Fibroblast of skin of right biceps (primary cell): ENCODE data around the gene RFPL1.

Experiments used
- DNase-seq: peaks from one replicate; pipeline ENCODE4 v3.0.0-alpha.2; 2013

The RFPL1 gene

DNA sequence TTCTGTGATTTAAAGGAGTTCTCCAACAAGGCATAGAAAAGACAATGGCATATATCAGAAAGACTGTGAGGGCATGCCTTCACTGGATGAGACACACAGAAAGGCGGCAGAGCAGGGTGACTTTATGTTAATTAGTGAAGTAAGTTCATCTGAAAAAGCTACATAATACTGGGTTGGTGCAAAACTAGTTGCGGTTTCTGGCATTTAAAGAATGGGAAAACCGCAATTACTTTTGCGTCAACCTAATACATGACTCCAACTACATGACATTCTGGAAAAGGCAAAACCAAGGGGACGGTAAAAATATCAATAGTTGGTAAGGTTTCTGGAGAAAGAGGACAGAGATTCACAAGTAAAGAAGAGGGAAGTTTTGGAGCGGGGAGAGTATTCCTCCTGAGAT, 5.1 kb downstream of the RFPL1 start:
- peak; percentile 9 for DNase-seq

DNA sequence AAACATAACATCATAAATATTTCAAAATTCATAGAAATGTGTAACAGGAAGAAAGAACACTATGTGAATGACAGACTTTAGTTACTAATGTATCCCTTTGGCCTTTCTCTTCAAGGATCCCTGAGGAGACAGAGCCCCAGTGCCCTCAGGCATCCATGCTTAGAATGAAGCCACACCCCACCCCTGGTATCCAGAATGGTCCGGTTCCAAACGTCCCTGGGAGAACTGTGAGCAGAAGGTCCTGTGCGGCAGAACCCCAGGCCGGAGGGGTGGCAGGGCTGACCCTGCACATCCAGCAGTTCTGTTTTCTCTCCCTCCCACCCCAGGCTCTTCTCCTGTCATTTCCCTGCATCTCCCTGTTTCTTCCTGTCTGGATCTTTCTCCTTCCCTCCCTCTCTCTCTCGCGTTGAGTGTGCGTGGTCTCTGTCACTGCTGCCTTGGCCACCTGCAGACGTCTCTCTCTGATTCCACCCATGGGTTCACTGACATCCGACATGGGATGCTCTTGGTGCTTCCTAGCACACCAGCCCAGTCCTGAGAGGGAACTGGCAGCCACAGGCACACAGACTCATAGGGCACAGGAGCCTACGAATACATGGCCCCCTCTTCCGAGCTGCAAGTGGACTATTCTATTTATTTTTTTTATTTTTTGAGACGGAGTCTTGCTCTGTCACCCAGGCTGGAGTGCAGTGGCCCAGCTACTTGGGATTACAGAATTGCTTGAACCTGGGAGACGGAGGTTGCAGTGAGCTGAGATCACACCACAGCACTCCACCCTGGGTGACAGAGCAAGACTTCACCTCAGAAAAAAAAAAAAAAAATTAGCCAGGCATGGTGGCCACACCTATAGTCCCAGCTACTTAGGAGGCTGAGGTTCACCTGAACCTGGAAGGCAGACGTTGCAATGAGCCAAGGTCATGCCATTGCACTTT, 5.7 kb downstream of the RFPL1 start:
- no peak for DNase-seq

DNA sequence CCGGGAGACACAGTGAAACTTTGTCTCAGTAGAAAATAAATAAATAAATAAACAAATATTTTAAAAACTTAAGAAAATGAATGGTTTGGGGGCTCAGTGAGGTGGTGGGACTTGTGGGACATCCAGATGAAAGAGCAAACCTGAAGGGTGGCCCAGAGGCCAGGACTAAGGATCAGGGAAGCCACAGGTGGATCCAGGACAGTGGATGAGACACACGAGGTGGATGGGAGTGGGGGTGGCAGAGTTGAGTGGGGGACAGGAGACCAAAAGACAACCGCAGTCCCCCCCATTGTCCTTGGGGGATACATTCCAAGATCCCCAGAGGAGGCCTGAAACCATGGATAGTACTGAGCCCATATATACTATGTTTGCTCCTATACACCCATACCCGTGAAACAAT, 7.1 kb downstream of the RFPL1 start:
- no peak for DNase-seq

DNA sequence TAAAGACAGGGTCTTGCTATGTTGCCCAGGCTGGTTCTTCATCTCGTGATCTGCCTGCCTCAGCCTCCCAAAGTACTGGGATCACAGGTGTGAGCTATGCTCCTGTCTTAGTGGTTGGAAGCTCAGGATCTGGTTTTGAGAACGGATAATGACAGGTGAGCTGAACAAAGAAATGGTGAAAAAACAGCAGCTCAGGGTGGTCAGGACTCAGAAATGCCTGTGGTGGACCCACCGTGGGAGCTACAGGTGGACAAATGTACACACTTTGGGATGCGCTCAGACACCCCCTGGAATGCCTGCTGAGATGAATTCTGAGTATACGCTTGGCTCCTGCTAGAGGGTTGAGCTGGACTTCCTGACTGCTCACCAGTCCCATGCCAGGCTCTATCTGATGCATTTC, 9.5 kb downstream of the RFPL1 start:
- no peak for DNase-seq

DNA sequence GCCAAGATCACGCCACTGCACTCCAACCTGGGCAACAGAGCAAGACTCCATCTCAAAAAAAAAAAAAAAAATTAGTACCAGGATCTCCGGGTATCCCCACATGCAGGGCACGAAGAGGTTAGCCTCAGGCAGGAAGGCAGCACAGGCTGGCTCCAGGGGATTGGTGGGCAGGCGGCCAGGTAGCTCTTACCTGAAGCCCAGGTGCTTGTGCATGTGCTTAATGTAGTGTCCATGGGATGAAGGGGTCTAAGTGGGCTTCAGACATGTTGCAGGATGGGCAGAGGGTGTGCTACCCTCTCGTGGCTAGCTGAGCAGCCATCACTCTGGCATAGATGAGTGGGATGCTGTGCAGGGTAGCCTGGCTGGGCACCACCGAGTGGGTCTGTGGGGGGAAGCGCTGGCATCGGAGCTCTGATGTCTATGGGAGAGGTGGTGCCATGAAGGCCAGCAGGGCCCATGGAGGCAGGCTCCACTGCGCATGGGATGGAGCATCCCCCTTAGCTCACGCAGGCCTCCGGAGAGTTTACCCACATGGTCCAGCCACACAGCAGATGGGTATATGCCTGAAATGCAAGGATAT, 11.0 kb downstream of the RFPL1 start:
- DNase-seq: no peak

DNA sequence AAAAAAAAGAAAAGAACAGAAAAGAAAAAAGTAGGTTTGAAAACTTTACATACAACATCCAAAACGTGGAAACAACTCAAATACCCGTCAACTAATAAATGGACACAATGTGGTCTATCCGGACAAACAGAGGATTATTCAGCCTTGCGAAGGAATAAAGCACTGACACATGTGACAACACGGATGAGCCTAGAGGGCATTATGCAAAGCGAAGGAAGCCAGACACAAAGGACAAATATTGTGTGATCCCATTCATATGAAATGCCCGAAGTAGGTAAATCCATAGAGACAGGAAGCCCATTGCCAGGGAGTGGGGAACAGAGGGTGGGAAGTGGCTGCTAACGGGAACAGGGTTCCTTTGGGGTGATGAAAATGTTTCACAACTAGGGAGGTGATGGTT, 11.8 kb downstream of the RFPL1 start:
- no peak for DNase-seq

DNA sequence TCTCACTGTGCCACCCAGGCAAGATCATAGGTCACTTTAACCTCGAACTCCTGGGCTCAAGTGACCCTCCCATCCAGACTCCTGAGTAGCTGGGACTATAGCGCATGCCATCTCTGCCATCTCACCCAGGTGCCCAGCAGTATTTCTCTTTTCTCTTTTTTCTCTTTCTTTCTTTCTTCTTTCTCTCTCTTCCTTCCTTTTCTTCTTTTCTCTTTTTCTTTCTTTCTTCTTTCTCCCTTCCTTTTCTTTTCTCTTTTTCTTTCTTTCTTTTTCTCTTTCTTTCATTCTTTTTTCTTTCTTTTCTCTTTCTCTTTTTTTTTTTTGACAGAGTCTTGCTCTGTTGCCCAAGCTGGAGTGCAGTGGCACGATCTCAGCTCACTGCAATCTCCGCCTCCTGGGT, 13.5 kb downstream of the RFPL1 start:
- no peak for DNase-seq

DNA sequence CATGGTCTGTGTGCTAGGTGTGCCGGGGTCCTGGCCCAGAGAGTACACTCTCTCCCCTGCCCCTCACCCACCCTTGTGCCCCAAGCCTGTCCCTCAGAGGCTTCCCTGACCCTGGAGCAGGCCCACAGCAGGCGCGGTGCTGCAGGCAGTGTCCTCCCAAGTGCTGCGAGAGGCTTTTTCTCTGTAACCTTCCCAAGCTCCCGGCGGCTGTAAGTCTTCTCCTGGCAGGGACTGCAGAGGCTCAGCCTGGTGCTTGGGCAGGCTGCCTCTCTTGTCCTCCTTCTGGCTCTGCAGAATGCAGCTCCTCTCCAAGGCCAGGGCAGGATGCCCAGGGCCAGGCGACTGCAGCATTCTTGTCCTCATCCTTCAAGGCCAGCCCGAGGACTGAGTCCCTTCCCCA, 15.9 kb downstream of the RFPL1 start:
- no peak for DNase-seq

DNA sequence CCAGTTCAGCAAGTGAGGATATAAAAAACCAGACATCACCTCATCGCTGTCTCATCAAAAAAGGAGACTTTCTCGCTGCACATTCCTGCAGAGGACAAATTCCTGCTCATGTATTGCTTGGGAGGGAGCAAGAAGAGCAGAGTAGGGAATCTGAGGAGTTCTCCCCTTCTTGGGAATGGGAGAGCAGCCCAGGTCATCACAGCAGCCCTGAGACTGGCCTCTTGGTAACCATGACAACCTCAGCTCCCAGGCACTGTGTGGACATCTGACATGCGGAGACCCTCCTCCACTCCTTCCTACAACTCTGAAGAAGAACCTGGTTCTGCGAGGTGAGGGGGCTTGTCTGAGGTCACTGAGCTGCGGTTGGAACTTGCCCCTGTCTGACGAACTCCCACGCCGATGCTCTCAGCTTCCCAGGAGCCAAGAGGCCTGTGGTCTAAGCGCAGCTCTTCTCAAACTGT, 17.9 kb downstream of the RFPL1 start:
- DNase-seq: peak; percentile 78

DNA sequence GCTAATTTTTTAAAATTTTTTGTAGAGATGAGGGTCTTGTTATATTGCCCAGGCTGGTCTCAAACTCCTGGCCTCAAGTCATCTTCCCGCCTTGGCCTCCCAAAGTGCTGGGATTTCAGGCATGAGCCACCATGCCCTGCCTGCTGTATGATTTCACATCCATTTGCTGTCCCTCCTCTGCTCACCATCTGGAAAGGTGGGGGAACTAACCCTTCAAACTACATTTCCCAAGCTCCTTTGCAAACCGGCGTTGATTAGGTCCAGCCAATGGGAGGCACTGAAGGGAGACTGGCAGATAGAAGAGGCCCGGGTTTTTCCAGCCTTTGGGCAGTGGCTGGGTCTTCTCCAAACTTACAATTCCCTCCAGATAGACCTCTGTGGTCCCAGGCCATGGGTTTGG, 19.3 kb downstream of the RFPL1 start:
- peak; percentile 46 for DNase-seq

DNA sequence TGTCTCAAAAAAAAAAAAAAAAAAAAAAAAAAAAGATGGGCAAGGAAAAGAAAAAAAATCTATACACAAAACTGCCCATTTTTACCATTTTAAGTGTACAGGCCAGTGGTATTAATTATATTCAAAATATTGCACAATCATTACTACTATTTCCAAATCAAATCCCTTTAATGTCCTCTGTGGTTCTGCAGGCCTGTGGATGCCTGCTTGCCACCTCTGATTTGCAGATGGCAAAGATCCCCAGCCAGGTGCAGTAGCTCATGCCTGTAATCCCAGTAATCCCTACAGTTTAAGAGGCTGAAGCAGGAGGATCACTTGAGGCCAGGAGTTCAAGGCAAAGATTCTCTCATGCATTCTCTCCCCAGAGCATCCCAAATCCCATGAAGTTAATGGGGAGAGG, 20.2 kb downstream of the RFPL1 start:
- no peak for DNase-seq

DNA sequence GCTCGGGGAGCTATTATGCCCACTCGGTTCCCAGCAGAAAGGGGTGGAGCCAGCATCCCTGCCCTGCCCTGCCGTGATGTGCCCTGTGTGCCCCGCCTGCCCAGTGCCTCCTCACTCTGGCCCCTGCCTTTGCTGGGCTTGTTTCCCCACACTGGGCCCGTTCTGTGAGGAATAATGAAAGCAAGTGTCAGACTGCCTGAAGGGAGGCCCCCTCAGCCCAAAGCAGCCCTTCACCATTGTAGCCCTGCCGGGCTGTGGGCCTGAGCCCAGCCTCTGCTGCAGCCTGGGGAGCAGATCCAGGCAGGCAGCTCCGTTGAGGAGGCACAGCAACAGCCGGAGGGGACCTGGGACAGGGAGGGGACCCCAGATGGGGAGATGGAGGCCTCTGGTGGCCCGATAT, 21.4 kb downstream of the RFPL1 start:
- DNase-seq: no peak

DNA sequence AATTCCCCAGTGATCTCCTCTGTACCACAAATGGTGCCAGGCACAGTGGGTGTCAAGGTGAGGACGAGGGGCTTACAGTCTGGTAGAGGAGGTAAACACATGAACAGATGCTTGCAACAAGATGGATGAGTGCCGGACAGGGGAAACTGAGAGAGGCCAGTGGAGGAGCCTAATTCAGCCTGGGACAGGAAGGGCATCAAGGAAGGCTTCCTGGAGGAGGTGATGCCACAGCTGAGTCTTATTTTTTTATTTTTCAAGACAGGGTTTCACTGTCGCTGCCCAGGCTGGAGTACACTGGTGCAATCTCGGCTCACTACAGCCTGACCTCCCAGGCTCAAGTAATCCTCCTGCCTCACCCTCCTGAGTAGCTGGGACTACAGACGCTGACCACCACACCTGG, 22.9 kb downstream of the RFPL1 start:
- DNase-seq: no peak

DNA sequence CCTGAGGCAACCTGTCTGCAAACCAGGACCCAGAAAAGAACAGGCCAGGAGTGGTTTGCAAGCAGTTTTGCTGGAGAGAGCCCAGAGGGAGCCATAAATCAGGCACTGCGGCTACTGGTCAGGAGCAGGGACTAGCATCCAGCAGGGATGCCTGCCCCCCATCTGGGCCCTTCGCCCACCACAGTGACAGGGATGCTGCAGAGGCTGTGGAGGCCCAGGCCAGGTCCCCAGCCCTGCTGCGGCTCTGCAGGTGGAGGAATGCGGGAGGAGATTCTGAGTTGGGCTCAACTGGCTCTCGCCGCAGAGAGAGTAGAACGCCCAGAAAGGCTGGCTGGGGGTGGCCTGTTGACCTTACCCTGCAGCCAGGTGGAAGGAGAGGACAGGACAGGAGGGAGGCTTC, 25.2 kb downstream of the RFPL1 start:
- no peak for DNase-seq

DNA sequence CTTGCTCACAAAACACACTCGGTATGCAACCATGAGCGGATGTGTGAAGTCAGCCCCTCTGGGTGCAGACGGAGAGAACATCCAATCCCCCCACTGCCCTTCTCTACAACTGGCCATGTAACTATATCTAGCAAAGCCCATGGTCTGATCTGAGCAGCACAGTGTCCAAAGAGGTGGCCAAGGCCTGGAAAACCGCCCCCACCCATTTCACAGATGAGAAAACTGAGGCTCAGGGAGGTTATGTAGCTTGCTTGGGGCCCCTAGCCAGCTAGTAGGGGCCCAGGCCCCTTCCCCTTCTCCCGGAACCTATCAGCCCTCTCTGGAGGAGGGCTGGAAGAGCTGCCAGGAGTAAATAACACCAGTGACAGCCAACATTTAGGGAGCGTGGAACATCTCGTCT, 26.2 kb downstream of the RFPL1 start:
- no peak for DNase-seq

DNA sequence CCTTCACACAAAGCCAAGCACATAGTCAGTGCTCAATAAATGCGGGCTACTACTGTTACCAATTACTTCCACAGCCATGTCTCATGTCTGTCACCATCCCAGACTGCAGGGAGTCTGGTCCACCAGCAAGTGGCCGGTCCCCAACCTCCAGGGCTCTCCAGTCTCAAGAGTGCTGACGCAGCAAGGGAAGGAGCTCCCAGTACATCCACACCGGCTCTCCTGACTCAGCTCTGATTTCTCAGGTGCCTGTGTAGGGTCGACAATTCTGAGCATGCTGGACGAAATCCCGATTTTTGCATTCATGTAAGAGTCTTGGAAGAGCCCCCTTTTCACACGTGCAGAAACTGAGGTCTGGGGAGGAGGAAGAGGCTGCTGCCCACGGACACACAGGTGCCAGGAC, 31.4 kb downstream of the RFPL1 start:
- DNase-seq: no peak

DNA sequence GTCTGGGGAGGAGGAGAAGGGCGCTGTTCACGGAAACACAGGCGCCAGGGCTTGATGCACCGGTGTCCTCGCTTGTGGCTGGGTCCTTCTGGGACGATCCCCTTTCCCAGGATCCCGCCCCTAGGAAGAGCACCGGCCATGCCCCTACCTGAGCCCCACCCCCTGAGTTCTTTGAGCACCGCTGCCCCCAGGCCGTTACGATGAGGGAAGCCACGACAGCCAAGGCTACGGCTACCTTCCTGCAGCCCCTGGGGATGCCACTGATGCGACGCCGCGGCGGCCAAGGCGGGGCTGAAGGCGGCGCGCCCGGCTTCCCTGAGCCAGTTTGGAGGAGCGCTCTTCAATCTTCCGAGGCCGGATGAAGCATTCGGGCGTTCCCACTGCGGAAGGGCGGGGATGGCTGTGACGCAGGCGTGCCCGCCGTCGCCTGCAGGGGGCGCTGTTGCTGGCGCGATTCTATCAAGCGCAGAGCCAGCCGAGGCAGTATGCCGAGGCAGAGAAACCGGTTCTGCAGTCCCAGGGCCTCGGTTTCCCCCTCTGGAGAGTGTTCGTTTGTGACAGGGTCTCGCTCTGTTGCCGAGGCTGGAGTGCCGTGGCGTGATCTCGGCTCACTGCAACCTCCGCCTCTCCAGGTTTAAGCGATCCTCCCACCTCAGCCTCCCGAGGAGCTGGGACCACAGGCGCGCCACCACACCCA, 31.9 kb downstream of the RFPL1 start:
- DNase-seq: peak; percentile 47

DNA sequence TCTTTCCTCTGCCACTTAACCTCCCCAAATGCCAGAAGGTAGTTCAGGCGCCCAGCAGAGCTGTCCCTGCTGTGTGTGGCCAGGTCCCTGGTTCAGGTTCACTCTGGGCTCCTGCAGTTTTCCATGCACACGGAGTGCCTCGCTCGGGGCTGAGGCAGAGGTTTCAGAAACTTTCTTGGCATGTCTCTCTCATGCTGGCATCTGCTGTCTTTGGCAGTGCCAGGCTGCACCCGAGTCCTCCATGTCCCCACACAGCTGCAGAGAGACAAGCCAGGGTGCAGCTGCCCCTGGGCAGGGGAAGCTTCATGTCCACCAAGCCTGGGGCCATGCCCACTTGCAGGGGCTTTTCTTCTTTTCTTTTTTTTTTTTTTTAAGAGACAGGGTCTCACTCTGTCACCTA, 34.6 kb downstream of the RFPL1 start:
- no peak for DNase-seq

DNA sequence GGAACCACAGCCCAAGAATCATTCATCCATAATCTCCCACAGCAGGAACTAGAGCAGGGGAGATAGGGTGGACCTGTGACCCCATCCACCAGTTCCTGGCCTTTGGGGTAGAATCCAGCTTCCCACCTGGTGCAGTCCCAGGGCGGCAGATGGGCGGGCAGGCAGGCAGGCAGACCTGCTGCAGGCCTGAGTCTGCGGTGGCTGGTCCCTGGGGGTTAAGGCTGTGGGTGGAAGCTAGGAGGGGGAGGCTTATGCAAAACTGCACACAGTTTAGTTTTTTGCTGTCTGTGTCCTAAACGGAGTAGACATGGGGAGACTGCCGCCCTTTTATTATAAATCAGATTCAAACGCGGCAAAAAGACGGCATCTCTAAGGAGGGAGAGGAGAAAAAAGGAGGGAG, 37.2 kb downstream of the RFPL1 start:
- no peak for DNase-seq

DNA sequence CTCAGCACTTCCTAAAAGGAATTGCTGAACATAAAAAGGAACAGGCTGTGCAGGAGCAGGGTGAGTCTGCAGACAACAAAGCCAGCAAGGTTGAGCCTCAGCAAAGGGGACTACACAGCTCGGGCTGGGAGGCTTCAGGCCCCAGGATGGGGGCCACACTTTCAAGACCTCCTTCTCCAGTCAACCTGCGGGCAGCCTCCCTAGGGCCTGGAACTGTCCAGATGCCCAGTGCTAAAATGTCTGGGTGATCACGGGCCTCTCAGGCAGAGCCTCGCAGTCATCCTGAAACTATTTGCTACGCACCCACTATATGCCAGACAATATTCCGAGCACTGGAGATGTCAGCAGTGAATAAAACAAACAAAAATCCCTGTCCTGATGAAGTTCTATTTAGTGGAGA, 37.7 kb downstream of the RFPL1 start:
- no peak for DNase-seq

DNA sequence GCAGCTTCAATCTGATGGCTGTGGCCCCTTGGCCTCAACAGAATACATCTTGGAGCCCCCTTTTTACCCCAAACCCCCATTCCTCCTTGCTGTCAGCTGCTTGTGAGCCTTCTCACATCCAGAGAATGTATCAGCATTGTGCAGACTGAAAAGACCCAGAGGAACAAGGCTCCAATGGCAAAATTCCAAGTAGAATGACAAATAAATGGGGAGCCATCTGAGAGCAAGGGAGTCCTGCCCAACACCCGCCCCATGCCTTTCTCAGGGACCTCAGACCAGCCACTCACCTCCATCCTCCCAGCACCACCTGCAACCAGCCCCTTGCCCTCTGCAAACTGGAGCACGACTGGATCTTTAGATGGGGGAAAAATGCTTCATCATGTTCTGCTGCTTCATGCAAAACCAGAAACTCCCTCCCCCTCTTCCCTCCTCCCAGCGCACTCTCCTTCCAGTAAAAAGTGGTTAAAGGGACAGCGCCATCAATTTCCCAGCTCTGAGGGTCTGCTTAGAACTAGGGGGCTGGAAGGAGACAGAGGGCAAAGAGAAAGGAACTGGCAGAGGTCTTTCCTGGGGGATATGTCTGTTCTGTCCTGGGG, 39.4 kb downstream of the RFPL1 start:
- no peak for DNase-seq

DNA sequence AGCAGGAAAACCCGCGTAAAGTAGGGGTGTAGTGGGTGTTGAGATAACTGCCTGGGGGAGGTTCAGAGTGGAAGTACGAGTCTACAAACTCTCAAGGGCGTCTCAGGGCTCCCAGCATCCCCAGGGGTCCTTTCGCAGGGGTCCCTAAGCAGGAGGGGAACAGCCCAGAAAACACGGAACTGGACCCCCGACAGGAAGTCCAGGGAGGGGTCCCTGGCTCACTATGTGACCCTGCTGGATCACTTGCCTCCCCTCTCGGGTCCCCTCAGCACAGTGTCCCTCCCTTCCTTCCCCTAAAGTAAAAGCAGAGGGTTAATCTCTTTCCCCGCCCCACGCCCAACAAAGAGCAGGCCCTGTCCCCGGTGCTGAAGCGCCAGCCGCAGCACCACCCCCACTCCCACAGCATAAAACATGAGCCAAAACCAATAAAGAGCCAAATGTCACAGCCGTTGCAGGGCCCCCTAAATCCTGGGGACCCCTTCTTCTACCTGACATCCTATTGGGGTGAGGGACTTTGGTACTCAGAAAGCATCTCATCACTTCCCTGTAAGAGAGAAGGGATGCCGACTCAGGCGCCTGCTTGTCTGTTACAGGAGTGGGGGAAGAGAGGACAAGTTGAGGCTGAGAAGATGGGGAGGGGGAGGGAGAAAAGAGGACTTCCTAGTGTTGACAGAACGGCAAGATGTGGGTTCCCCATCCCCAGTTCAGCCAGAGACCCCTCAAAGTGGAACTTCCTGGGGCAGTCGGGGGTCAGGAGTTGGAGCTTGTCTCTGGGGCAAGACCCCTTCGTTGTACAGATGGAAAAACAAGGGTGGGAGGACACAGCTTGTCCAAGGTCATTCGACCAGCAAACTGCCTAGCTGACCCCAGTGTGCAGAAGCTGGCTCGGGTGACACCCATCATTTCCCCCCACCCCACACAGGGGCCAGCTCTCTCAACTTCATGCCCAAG, 40.2 kb downstream of the RFPL1 start:
- DNase-seq: no peak
